Hindlimb muscle (tissue), 1 donor: ENCODE results near the gene HHAT. TPM values are rescaled to one million over a fixed set of nuclear protein-coding genes. Genes with fewer than 3 reads are reported as not detected.
A peak's percentile ranks its signal among the peaks of the same experiment; 100 is the strongest.

Experiments used
- DNase-seq: peaks from one replicate; pipeline ENCODE4 v3.0.0-alpha.2; 2013
- polyA plus RNA-seq: library from polyadenylated mRNA; unstranded; fragments of 120-200 nt; gene quantifications from one replicate; pipeline ENCODE4 v1.2.1, GENCODE V29; 2013; ENCODE audit not compliant: insufficient read length

The HHAT gene
- polyA plus RNA-seq, result 4.6 TPM

DNA sequence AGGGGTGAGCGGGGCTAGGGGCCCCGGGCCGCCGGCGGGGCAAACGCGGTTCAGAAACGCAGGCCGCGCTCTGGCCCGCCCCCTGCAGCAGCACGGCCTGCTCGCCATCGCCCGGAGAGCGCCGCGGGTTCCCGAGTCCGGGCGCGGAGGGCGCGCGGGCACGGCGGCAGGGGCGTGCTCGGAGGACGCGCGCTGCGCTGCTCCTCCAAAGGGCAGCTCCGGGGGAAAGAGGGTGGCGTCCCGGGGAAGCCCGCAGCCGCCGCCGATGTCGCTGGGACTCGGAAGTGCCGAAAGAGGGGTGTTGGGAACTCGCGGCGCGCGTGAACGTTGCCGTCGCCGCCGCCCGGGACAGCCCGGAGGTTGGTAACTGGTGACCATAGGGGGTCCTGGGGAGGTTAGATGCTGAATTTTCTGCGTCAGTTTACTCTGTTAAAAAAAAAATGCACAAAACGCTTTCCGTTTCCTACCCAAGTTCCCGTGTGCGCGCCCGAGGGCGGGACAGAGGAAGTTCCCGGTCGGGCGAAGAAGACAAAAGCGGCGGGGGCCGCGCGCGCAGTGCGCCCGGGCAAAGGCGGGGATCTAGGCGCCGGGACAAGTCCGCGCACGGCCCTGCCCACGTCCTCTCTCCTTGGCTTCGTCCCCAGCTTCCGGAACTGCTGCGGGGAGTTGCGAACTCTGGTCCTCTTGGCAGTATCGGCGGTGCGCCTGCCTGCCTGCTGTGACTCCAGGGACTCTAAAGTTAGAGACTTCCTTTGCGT is at the start of gene HHAT:
Gene HHAT (plus strand): TSS at position 157 of the 758 bp plus-strand sequence. CDS start 20,074 bp downstream, outside the sequence.
- peak; percentile 83 for DNase-seq

- no peak for DNase-seq
These were observed 48.5 kb upstream of the HHAT start for GRCh38 chr1:210280221-210280620.

- DNase-seq, result no peak
These were observed 40.6 kb upstream of the HHAT start for GRCh38 chr1:210288116-210288515.

DNA sequence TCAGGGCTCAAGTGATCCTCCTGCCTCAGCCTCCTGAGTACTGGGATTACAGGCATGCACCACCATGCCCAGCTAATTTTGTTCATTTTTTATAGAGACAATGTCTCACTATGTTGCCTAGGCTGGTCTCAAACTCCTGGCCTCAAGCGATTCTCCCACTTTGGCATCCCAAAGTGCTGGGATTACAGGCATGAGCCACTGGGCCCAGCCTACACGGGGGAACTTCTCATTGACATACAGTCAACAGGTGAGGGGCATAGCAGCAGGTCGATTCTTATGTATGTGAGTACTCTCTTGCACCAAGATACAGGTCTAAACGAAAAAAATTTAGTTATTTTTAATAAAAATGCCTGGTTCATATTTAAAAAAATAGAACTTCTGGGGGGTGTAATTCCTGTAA is 39.5 kb upstream of the HHAT start:
- no peak for DNase-seq

DNA sequence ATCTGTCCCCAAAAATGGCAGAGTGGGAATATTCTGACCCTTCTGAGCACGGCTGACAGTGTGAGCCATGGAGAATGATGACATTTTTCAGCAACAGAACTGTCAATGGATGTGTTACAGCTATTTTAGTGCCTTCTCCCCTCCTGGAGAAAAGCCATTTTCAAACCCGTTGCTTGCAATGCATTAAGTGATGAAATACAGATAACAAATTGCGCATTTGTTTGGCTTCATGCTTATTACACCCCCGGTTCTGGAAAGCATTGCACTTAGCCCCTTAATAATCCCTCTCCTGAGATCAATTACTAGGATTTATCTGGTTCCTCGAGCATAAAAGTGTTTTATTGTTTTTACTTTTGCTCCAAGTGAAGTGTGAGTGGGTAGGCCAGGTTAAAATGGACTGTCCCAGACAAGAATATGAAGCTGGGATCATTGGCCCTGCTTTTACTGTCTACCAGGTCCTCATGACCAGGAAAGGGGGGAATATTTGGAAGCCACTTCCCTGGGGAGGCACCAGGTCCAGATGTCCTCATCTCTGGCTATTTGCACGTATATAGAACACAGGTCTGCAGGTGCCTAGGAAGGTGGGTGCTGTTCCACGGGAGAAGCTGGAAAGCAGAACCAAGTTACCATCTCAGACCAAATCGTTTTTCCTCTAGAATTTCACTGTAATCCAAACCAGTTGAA is 37.5 kb upstream of the HHAT start:
- DNase-seq, result peak; percentile 29

- peak; percentile 77 for DNase-seq
These were observed 36.9 kb upstream of the HHAT start for GRCh38 chr1:210291786-210292230.

- peak; percentile 85 for DNase-seq
These were observed 36.4 kb upstream of the HHAT start for GRCh38 chr1:210292231-210292871.

- DNase-seq, result peak; percentile 82
These were observed 35.5 kb upstream of the HHAT start for GRCh38 chr1:210293171-210293607.

GRCh38 chr1:210294999-210295745 is 33.5 kb upstream of the HHAT start:
- peak; percentile 57 for DNase-seq

DNA sequence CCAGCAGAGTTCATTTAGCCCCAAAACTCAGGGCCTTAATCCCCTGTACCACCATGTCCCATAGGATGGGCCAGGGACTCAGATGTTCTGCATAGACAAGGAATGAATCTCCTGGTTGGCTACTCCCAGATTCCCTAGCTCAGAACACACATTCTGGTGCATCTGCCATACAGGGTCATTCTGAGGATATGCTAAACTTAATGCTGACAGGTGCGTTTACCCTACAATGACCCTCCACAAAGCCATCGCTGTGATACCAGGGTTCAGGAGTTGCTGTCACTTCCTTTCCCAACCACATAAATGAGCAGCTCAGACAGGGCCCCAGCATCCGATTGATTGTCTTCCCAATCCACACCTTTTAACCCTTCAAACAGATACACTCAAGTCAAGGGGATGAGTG is 32.0 kb upstream of the HHAT start:
- DNase-seq, result no peak

GRCh38 chr1:210298296-210298695 is 30.4 kb upstream of the HHAT start:
- DNase-seq, result peak; percentile 33

- DNase-seq, result no peak
These were observed 29.8 kb upstream of the HHAT start for GRCh38 chr1:210298936-210299335.

GRCh38 chr1:210299501-210299900 is 29.2 kb upstream of the HHAT start:
- no peak for DNase-seq

DNA sequence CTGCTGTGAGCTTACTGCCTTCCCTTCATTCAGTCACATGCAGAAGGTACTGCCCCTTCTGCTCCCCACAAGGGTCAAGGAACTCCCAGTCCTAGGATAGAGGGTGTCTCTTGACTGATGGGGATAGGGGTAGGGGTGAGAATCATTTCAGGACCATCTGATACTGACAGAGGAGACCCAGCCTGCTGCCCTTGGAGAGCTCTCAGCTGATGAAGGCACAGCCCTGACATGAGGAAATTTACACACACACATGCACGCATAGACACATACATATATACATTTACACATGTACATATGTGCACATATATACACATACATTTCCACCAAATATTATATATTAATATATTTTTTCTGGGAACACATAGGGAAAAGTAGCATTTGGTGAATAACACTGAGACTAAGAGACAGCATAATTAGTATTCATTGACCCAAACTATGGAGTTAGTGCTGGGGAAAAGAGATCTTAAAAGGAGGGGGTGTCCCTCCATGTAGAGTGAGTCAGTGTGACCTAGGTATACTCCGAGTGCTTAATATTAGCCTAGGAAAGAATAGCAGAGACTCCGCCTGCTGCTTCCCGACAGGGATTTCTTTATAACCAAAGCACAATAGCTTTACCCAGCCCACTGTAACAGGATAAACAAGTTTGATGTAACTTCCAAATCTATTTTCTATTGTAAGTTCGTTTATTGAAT is 27.6 kb upstream of the HHAT start:
- DNase-seq, result no peak

GRCh38 chr1:210301615-210302000 is 27.1 kb upstream of the HHAT start:
- peak; percentile 63 for DNase-seq

GRCh38 chr1:210302501-210302900 is 26.2 kb upstream of the HHAT start:
- DNase-seq, result peak; percentile 64

- DNase-seq, result no peak
These were observed 25.3 kb upstream of the HHAT start for GRCh38 chr1:210303391-210303790.

- DNase-seq, result no peak
These were observed 18.0 kb upstream of the HHAT start for GRCh38 chr1:210310562-210311153.

DNA sequence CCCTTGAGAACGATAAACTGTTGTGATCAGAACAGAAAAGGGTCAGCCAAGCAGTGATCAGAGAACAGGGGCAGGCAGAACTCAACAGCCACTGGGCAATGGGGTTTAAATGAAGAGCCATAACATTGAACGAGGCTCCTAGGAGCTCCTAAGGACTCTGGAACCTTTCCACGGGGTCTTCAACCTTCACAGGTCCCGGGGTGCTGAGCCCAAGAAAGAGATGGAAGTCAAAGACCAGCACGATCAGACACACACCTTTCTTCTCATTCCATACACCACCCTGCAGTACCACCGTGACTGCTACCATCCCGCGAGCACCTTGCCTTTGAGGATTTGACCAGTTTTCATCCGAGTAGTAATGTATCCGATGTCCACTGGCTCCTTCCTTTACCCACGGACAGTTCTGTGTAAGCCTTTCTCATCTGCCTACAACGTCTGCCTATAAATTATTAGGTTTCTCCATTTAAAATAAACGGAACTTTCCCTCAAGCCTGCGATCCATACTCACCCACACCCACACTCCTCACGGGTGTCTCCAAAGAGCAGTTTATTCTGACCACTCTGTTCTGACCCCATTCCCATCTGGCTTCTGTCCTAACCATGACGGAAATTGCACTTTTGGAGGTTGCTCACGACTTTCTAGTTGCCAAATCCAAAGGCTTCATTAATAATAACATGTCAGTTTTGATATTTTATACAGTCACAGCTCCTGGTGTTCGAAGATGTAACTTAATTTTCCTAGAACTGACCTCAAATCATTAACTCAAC is 16.8 kb upstream of the HHAT start:
- DNase-seq, result no peak

DNA sequence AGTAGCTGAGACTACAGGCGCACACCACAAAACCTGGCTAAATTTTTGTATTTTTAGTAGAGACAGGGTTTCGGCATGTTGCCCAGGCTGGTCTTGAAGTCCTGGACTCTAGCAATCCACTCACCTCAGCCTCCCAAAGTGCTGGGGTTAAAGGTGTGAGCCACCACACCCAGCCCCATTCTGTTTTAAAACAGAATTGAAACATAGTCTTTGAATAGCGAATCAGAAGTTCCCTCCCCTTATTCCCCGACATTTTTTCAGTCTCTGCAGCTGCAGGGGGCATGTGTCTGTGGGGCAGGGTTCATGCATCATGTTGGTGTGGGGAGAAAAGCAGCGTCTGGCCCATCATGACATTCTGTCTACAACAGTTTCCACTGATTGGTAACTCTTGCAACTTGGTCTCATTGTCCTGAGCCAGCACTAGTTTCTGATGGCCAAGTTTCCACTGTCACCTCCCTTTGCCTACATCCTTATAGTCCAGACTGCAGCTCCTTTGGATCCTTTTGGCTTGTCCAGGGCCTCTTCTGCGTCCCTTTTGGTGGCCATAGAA is 15.6 kb upstream of the HHAT start:
- no peak for DNase-seq

DNA sequence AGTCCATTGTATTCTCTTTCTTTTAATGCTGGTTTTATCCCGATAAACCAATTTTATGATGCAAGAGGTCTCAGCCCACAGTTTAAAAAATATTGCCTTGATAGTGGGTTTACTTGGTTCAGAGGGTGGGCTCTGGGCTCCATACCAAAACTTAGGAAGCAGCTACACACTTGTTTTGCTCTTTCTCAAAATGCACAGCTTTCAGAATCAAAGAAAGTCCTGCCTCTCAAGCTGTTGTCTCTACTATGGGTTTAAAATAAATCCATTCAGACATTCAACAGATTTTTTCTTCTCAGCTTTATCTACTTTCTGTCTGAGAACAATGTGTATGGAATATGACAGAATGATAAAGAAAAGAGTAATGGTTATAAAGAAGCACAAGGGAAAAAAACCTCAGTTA is 14.8 kb upstream of the HHAT start:
- no peak for DNase-seq
